NOMO-1 treated with DMSO at 0.1 percent for 48 hours (cell line): ENCODE results near the gene PPP2R5C.

Experiments used
- DNase-seq: peaks from one replicate; lab custom pipeline; 2025; ENCODE audit not compliant: unreplicated experiment; lab: John Stamatoyannopoulos, UW

Gene PPP2R5C

GRCh38 chr14:101912841-101913240, 151.3 kb downstream of the PPP2R5C start:
- no peak for DNase-seq

DNA sequence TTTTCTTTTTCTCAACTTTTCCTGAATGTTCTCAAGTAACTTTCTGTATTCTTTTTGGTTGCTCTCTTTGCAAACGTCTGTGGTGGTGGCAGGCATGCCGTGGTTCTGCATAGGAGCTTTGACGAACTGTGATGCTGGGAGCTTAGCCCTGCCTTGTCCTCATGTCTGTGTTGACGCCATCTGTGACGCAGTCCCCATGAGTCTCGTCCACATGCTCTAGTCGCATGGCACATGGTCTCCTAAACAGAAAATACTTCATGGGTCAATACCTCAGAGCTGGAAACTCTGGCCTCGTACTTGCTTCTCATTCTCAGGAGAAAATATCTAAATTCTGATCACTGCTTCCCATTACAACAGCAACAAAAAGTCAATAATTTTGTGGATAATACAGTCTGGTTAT, 152.6 kb downstream of the PPP2R5C start:
- DNase-seq: no peak

DNA sequence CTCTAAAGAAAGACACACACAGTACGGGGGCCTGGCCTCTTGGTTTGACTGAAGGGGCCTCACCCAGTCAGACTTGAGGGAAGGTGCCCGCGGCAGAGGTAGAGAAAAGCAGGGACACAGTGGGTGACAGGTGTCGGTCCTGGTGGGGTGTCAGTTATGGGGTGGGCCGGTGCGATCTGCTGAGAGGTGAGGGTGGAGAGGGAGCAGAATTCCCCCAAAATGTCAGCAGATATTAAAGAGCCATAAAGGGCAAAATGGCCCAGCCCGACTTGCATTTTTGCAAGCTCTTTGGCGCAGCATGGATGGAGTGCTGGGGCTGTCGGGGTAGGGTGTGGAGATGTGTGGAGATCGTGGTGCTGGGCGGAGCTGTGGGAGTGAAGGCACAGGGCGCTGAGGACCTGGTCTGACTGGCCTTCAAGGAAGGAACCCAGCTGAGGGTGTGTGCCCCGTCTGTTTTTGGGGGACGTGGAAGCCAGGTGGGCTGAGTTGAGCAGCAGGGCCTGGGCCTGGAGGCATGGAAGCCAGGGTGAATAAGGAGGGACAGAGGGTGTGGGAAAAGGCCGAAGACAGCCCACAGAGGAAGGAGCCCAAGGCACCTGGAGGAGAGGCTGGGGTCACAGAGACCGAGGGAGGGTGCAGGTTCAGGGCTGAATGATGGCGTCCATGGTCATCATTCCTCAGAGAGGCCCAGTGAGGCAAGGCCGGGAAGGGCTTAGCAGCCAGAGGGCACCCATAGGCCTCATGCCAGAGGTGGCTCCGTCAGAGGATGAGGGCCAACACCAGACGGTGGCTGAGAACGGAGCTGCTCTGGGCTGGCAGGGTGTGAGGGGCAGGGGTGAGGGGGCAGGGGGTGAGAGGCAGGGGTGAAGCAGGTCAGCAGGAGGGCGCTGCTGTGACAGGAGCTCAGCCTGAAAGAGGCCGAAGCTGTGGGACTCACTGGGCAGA, 154.6 kb downstream of the PPP2R5C start:
- DNase-seq: no peak

DNA sequence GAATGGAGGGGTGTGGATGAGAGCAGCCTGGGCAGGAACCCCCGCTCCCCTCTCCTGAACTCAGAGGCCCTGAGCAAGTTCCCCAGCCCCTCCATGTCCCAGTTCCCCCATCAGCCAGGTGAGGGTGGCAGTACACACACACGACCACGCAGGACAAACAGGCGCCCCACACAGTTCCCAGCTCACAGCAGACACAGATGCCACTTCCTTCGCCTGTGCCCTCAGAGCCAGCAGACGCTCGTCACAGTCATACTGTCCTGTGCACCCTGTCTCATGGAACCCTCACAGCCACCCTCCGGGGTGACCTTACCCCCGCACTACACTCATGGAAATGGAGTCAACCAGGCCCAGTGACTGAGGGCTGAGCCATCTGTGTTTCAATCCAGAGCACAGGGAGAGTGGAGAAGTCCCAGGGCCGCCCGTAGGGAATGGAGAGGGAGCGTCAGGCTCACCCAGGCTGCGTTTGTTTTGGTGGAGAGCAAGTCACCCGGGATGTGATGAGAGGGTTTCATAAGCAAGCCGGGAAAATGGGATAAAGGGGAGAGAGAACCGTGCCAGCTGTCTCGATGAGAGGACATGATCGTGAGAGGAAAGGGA, 155.4 kb downstream of the PPP2R5C start:
- DNase-seq: no peak

- no peak for DNase-seq
These were observed 156.0 kb downstream of the PPP2R5C start for GRCh38 chr14:101917413-101918017.

DNA sequence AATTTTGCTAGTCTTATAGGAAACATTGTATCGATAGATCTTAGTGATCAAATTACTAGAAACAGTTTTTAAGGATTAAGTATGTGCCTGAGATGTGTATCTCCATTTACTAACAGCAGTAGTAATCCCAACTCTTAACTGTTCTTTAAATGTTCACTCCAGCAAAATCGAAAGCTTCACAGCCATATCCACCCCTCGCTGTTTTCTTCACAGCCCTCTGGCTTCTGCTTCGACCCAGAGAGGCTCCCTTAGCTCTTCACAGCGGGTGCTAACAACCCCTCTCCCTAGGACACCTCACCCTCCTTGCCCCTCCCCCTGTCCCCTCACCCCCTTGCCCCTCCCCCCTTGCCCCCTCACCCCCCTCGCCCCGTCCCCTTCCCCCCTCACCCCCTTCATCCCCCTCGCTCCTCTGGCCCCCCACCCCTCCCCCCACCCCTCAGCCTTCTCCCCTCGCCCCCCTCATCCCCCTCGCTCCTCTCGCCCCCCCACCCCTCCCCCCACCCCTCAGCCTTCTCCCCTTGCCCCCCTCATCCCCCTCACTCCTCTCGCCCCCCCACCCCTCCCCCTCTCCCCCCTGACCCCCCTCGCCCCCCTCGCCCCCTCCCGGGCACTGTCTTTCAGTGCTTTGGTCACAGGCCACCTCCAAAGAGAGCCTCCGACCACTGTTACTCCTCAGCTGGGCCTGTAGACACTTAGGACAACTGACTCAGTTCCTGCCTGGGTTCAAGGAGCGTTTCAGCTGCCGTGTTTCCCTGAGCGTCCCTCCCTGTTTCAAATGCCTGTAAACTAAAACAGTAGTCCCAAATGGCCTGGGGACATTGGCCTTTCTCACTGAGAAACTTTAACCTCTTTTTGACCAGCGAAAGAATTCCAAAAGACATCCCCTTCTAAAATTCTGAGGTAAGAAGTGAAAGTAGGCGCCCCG, 156.8 kb downstream of the PPP2R5C start:
- DNase-seq: no peak

DNA sequence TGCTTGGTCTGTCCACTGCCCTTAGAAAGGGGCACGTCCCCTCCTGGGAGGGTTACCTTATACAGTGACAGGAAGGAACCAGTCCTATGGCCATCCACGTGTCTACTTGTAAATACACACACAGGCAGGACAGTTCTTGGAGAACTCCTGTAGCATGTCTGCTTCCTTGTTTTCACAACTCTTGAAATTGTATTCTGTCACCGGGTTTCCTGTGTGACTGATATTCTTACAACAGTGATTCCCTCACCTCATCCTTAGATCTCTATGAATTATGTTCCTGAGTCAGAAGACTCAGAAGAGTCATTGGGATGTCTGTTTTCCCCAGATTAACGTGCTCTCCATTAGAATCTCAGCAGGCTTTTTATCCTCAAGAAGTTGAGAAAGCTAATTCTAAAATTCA, 158.8 kb downstream of the PPP2R5C start:
- DNase-seq: no peak

DNA sequence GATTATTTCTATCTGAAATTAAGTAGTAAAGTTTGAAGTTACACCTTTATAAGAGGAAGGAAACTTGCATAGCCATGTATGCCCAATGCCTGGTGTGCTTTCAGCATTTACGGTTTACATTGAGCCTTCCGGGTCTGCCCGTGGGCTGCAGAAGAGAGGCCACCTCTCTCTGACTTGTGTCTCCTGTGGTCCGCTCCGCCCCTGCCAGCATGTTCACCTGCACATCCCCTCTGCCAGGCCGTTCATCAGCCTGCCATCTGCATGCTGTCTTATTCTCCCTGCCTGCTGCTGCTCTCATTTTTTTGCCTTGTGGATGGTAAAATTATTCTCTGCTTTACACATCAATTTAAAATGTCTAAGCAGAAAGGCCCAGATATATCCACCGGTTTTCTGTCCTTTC, 161.4 kb downstream of the PPP2R5C start:
- DNase-seq: no peak

DNA sequence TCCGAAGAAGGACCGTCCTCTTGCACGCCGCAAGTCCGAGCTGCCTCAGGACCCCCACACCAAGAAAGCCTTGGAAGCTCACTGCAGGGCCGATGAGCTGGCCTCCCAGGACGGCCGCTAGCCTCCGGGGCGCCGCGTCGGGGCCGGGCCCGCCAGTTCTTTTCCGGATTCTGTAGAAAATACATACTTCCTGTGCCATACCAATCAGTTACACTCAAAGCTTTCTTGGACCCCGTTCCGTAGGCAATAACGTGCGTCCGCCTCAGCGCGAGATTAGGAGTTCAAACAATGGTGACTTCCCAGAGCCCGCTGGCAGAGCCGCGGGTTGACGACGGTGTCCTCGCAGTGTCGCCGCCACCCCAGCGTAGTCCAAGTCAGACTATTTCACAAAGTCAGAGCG, 163.6 kb downstream of the PPP2R5C start:
- DNase-seq: no peak

GRCh38 chr14:101926085-101926484, 164.6 kb downstream of the PPP2R5C start:
- no peak for DNase-seq

GRCh38 chr14:101926620-101927019, 165.1 kb downstream of the PPP2R5C start:
- no peak for DNase-seq

GRCh38 chr14:101927859-101928258, 166.3 kb downstream of the PPP2R5C start:
- DNase-seq: peak; percentile 75

- DNase-seq: no peak
These were observed 166.9 kb downstream of the PPP2R5C start for GRCh38 chr14:101928415-101928841.

DNA sequence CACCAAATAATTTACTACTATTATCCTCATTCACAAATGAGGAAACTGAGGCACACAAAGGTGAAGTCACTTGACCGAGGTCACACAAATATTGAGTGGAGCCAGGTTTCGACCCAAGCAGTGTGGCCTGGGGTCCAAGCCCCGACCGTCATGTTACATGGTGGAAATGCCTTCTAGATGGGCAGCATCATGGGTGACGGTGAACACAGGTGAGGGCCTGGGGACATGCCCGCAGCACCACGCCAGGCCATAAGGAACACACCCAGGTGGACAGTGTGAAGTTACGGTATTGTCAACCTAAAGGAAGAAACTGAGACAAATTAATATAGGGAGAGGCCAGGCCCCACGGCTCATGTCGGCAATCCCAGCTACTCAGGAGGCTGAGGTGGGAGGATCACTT, 167.6 kb downstream of the PPP2R5C start:
- no peak for DNase-seq

- DNase-seq: no peak
These were observed 168.4 kb downstream of the PPP2R5C start for GRCh38 chr14:101929946-101930345.

DNA sequence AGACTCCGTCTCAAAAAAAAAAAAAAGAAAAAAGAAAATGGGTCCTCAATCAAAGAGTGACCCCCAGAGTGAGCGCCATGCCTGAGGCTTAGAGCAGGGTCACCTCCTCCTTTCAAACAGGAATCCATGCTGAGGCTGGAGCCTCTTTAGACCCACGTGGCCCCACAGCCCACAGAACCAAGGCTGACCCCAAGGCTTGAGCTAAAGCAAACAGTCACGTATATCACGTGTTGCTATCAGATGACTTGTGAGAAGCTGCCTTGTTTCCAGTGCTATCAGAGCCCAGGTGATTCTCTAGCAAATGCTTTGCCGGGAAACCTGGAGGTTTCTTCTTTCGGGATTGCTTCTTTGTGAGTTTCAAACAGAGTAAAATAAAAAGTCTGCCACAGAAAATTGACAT, 171.2 kb downstream of the PPP2R5C start:
- no peak for DNase-seq

GRCh38 chr14:101933209-101933608, 171.7 kb downstream of the PPP2R5C start:
- DNase-seq: no peak

DNA sequence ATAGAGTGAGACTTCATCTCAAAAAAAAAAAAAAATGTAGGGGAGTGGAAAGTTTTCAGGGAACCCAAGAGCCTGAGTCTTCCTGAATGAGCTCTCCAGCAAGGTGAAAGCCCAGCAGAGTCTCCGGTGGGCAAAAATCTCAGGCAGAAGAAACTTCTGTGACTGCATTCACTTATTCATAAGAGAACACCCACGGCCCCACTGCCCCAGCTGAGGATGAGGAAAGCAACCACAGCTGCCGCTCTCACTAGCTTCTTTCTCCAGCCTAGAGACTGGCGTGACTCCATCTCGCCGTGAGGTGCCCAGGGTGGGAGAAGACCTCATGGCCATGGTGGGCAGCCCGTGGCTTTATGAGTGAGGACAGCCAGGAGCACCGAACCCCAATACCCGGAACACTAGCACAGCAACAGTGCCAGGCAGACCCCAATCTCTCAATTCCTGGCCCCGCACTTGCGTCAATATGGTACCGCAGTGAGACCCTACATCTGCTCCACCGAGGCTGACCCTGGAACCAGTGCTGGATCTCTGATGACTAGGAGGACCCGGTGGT, 173.2 kb downstream of the PPP2R5C start:
- no peak for DNase-seq

GRCh38 chr14:101937926-101938767, 176.6 kb downstream of the PPP2R5C start:
- no peak for DNase-seq
